ENCODE data around the gene KRT34.
A peak's percentile ranks its signal among the peaks of the same experiment; 100 is the strongest.

The KRT34 gene

GRCh38 chr17:41363881-41364280 lies 18.2 kb downstream of the KRT34 start:
- Histone ChIP-seq H3K27ac (ENCODE audit: extremely low read depth, low read depth, low read length) (no peak overlapping the region), H3K9me3 (ENCODE audit: control insufficient read depth, insufficient read depth, low read depth, low read length) (no peaks in the 10 kb centered on the region), H3K4me1 (ENCODE audit: control insufficient read depth, insufficient read depth, low read length) (no peaks in the 10 kb centered on the region), H3K4me3 (ENCODE audit: low read depth, low read length) (no peak overlapping the region), H3K36me3 (ENCODE audit: control insufficient read depth in 2 of 2, insufficient read depth in 1 of 2, low read length in 2 of 2) (no peaks in the 10 kb centered on the region)
- POLR2A ChIA-PET = no interaction called here
- TF ChIP-seq GLIS2 (tag by site-specific recombination; IDR thresholded peaks at IDR 0.05) = no peak
- TF ChIP-seq ZNF530 (tag by site-specific recombination; IDR thresholded peaks at IDR 0.05; ENCODE audit: low read depth) = no peak
- no peak for TF ChIP-seq TCF7L2 (IDR thresholded peaks at IDR 0.05; ENCODE audit: borderline replicate concordance, low read depth, low read length)
- CTCF ChIA-PET = no interaction called here

- Histone ChIP-seq H3K27ac (ENCODE audit: extremely low read depth, low read depth, low read length) (no peak overlapping the region), H3K36me3 (ENCODE audit: control insufficient read depth in 2 of 2, insufficient read depth in 1 of 2, low read length in 2 of 2) (no peaks in the 10 kb centered on the region), H3K4me1 (ENCODE audit: control insufficient read depth, insufficient read depth, low read length) (no peaks in the 10 kb centered on the region), H3K9me3 (ENCODE audit: control insufficient read depth, insufficient read depth, low read depth, low read length) (peaks cover 6% of the 10 kb centered on the region), H3K4me3 (ENCODE audit: low read depth, low read length) (no peak overlapping the region)
- CTCF ChIA-PET = interaction anchor here (0.5 to 0.9 kb wide), 4 partner anchors 38 to 617 kb away, joined by 3 to 4 read pairs (median 3); no protein-coding TSS in a partner anchor
- TF ChIP-seq OVOL3 (tag by site-specific recombination; IDR thresholded peaks at IDR 0.05) (no peak), SP7 (tag by site-specific recombination; IDR thresholded peaks at IDR 0.05) (no peak)
- POLR2A ChIA-PET = interaction anchor here (0.6 kb wide), 1 partner anchor 280 kb away, joined by 4 read pairs; no protein-coding TSS in a partner anchor
Measured at GRCh38 chr17:41360296-41360995, 21.7 kb downstream of the KRT34 start.

- H3K36me3 ChIP-seq (ENCODE audit: control insufficient read depth in 2 of 2, insufficient read depth in 1 of 2, low read length in 2 of 2) = no peaks in the 10 kb centered on the region
- TF ChIP-seq ZNF133 (tag by site-specific recombination; IDR thresholded peaks at IDR 0.05) (no peak), ZNF416 (tag by site-specific recombination; IDR thresholded peaks at IDR 0.05) (no peak), ZNF335 (tag by site-specific recombination; conservative IDR thresholded peaks at IDR 0.05) (no peak), OSR2 (tag by site-specific recombination; IDR thresholded peaks at IDR 0.05) (no peak), ZNF292 (tag by site-specific recombination; IDR thresholded peaks at IDR 0.05; ENCODE audit: borderline replicate concordance, low read depth) (no peak)
- no peak overlapping the region for H3K27ac ChIP-seq (ENCODE audit: extremely low read depth, low read depth, low read length)
- H3K4me1 ChIP-seq (ENCODE audit: control insufficient read depth, insufficient read depth, low read length) = no peaks in the 10 kb centered on the region
- H3K4me3 ChIP-seq (ENCODE audit: low read depth, low read length) = no peak overlapping the region
- H3K9me3 ChIP-seq (ENCODE audit: control insufficient read depth, insufficient read depth, low read depth, low read length) = peaks cover 6% of the 10 kb centered on the region
- POLR2A ChIA-PET = no interaction called here
- CTCF ChIA-PET = interaction anchor here (0.7 to 2.0 kb wide), 6 partner anchors 32 to 308 kb away, joined by 3 to 6 read pairs (median 5); no protein-coding TSS in a partner anchor
Measured at GRCh38 chr17:41354536-41354935, 27.6 kb downstream of the KRT34 start.

- Histone ChIP-seq H3K9me3 (ENCODE audit: control insufficient read depth, insufficient read depth, low read depth, low read length) (peaks cover 6% of the 10 kb centered on the region), H3K36me3 (ENCODE audit: control insufficient read depth in 2 of 2, insufficient read depth in 1 of 2, low read length in 2 of 2) (no peaks in the 10 kb centered on the region), H3K4me1 (ENCODE audit: control insufficient read depth, insufficient read depth, low read length) (no peaks in the 10 kb centered on the region), H3K4me3 (ENCODE audit: low read depth, low read length) (no peak overlapping the region), H3K27ac (ENCODE audit: extremely low read depth, low read depth, low read length) (no peak overlapping the region)
- POLR2A ChIA-PET = no interaction called here
- TF ChIP-seq ZNF366 (tag by site-specific recombination; conservative IDR thresholded peaks at IDR 0.05) = 0 out of 2 replicates have a peak, but pooled peaks have one; percentile 19
- no peak for TF ChIP-seq TRIM28 (IDR thresholded peaks at IDR 0.05; ENCODE audit: borderline replicate concordance, low read length)
- peak; percentile 95 for TF ChIP-seq REST (tag by site-specific recombination; IDR thresholded peaks at IDR 0.05)
- no peak for TF ChIP-seq ZSCAN5A (tag by site-specific recombination; IDR thresholded peaks at IDR 0.05)
- TF ChIP-seq ZNF629 (tag by site-specific recombination; IDR thresholded peaks at IDR 0.05) = peak; percentile 41; the same call in 1 of the 2 replicates
- TF ChIP-seq ZNF37A (tag by site-specific recombination; IDR thresholded peaks at IDR 0.05) = no peak
- TF ChIP-seq ZNF155 (tag by site-specific recombination; IDR thresholded peaks at IDR 0.05) = no peak
- 0 out of 2 replicates have a peak, but pooled peaks have one; percentile 22 for TF ChIP-seq ZNF335 (tag by site-specific recombination; conservative IDR thresholded peaks at IDR 0.05)
- no peak for TF ChIP-seq ZNF777 (tag by site-specific recombination; IDR thresholded peaks at IDR 0.05; ENCODE audit: borderline replicate concordance)
- no peak for TF ChIP-seq ZNF596 (tag by site-specific recombination; IDR thresholded peaks at IDR 0.05)
- CTCF ChIA-PET = interaction anchor here (0.6 to 1.4 kb wide), 5 partner anchors 21 to 402 kb away, joined by 3 to 6 read pairs (median 3); no protein-coding TSS in a partner anchor
Measured at GRCh38 chr17:41352597-41353366, 29.3 kb downstream of the KRT34 start.

All from HEK293 (cell line).